Dermis blood vessel endothelial cell (primary cell): ENCODE results near the gene INTS1. TPM values are rescaled to one million over a fixed set of nuclear protein-coding genes. Genes with fewer than 3 reads are reported as not detected.

Experiments used
- DNase-seq: peaks from one replicate; pipeline ENCODE4 v3.0.0; 2010
- total RNA-seq: library from RNA; depleted of rRNA; stranded (reverse); fragments of >200 nt; gene quantifications from 2 replicates; pipeline ENCODE4 v1.2.3, GENCODE V29; 2014

Gene INTS1
- 44.6 and 80.1 TPM in 2 replicates for total RNA-seq

- peak; percentile 92 for DNase-seq
Observed at GRCh38 chr7:1503816-1504775, at the start of gene INTS1. INTS1 (minus strand) TSS chr7:1504389; CDS start chr7:1503960, 429 bp downstream.

- DNase-seq: no peak
Observed at GRCh38 chr7:1553512-1554210, 49.5 kb upstream of the INTS1 start.

- DNase-seq: no peak
Observed at GRCh38 chr7:1552200-1552599, 48.0 kb upstream of the INTS1 start.

DNA sequence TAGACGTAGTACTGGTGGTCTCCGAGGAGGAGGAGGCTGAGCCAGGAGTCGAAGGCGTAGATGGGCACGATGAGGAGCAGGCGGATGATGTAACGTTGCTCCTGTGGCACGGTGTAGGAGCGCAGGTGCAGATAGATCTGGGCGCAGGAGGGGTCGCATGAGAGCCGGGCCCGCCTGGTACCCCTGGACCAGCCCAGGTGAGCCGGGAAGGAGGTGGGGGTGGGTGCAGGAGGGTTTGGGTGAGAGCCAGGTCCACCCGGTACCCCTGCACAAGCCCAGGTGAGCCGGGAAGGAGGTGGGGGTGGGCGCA, 46.6 kb upstream of the INTS1 start:
- DNase-seq: no peak

DNA sequence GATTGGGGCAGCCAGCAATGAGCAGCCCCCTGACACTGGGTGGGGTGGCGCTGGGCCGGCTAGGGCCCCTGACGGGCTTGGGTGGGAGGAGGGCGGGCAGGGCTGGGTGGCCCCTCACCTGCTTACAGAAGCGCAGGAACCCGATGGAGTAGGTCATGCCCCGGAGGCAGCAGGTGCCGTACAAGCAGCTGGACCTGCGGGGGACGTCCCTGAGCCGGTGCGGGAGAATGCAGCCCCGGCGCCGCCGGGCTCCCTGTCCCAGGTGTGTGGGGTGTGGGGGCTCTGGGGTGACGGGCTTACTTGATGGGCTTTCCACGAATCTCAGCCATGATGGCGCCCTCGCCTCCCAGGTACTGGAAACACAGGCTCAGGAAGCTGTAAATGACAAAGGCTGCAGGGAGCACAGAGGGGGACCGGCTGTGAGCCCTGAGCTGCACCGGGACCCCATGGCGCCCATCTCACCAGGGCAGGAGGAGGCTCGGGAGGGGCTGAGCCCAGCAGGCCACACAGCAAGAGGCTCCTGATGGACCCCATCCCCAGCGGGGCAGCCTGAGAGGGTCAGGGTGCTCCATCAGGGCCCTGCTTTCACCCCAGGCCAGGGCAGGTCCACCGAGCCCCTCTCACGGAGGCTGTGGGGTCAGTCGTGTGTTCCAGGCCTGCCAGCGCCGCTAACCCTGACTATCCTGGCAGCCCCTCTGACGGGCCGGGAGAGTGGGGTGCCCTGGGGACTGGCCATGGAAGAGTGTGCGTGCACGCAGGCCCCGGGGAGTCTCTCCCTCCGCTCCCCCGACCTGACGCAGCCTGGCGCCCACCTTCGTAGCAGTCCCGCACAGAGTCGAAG, 46.0 kb upstream of the INTS1 start:
- no peak for DNase-seq

DNA sequence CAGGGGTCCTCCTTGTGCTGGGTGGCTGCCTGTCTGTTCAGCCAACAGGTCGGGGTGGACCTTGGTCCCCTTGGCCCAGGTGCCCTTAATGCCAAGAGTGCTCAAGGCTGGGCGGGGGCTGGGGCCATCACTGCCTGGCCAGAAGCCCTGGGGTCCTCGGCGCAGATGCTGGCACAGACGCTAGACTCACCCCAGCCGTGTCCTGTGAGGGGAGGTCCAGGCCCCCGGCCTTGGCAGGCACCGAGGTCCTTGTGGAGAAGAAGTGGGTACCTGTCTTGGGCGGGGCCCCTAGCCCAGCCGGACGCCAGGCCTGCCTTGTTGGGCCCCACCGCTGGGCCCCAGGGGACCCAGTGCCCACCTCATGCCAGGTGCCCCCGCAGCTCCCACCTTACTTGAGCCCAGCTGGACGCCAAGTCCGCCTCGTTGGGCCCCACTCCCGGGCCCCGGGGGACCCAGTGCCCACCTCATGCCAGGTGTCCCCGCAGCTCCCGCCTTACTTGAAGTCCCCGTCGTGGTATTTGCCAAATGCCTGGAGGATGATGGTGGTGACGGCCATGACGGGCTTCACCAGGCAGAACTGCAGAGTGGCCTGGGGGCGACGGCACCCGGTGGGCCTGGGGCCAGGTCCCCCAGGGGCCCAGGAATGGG, 45.3 kb upstream of the INTS1 start:
- DNase-seq: no peak

- DNase-seq: no peak
Observed at GRCh38 chr7:1548944-1549343, 44.8 kb upstream of the INTS1 start.

- peak; percentile 45 for DNase-seq
Observed at GRCh38 chr7:1548438-1548831, 44.2 kb upstream of the INTS1 start.

GRCh38 chr7:1547777-1548437, 43.7 kb upstream of the INTS1 start:
- no peak for DNase-seq

- DNase-seq: no peak
Observed at GRCh38 chr7:1546909-1547776, 43.0 kb upstream of the INTS1 start.

DNA sequence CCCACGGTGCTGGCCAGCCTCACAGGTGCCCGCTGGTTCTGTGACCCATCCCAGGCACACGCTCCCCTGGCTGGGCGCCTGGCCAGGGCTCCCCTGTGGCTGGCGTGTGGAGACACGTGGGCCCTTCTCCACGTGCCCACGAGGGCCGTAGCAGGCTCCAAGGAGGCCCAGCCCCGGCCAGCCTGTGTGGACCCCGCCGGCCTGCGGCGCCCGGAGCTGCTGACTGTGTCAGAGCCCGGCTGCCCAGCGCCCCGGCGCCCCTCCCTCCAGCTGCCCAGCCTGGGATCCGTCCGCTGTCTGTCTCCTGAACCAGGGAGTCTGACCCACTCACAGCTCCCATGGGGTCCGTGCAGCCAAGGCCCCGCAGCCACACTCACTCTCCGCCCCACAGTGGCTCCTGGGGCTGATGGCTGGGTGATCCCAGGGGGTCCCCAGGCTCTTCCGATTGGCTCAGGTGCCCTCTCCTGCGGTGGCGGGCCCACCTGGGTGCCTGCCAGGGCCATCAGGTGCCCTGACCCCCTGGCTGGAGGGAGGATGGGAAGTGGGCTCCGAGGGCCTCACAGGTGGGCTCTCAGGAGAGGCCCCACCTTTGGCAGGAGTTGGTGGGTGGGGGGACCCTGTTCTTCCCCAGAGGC, 42.2 kb upstream of the INTS1 start:
- no peak for DNase-seq

GRCh38 chr7:1545417-1546246, 41.4 kb upstream of the INTS1 start:
- no peak for DNase-seq

- DNase-seq: no peak
Observed at GRCh38 chr7:1544896-1545416, 40.8 kb upstream of the INTS1 start.

- DNase-seq: no peak
Observed at GRCh38 chr7:1544178-1544895, 40.1 kb upstream of the INTS1 start.

DNA sequence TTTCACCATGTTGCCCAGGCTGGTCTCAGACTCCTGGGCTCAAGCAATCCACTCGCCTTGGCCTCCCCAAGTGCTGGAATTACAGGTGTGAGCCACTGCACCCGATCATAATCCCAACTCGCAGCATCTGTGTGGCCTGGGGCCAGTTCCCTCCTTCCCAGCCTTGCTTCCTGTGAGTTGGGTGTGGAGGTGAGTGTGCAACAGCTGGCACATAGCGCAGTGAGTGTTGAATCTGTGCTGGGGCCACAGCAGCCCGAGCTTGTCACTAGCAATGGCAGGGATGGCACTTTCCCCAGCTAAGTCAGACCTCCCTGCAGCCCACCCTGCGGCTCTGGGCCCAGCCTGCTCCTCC, 39.6 kb upstream of the INTS1 start:
- DNase-seq: no peak

DNA sequence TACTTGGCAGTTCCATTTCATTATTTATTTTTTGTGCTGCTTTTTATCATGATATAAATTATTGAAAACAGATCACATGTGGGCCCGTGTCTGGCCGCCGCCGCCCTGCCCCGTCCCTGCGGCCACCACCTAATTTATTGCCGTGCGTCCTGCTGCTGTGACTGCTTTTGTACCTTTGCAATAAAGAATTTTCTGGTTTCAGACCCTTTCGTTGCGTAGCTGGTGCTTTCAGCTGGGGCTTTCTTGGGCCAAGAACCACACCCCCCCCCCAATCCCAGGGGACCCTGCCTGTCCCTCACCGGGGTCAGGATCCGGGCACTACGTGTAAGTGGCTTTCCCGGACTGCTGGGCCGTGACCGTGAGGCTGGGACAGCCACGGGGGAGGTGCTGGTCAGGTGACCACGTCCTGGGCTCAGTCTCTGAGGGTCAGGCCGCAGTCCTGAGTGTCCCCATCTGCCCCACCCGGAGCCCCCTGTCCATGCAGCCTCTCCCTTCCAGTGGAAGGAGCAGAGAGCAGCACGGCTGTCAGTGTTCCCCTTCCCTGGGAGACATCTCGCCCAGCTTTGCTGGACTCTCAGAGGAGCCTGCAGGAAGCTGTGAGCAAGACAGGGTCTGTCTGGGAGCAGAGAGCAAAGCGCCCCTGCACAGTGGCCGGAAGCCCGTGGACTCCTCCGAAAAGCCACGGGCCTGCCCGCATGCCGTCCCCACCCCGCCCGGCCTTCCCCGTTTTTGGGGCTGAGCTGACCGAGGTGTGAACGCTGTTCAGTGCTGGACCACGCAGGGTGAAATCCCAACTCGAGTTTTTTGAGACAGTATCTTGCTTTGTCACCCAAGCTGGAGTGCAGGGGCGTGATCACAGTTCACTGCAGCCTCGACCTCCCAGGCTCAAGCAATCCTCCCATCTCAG, 38.9 kb upstream of the INTS1 start:
- DNase-seq: no peak

GRCh38 chr7:1542329-1542728, 38.1 kb upstream of the INTS1 start:
- no peak for DNase-seq
